K562 treated with DMSO at 1 percent for 48 hours (cell line): ENCODE data around the gene OR6B2. TPM values are rescaled to one million over a fixed set of nuclear protein-coding genes. Genes with fewer than 3 reads are reported as not detected.

Experiments
- total RNA-seq: library from RNA; unstranded; fragments of 300-600 nt; gene quantifications from 2 replicates; pipeline ENCODE4 v1.2.3, GENCODE V29; 2022; ENCODE audit warnings: low replicate concordance; ENCODE audit errors: extremely low read depth

The OR6B2 gene
- total RNA-seq: not detected in 2 replicates

DNA sequence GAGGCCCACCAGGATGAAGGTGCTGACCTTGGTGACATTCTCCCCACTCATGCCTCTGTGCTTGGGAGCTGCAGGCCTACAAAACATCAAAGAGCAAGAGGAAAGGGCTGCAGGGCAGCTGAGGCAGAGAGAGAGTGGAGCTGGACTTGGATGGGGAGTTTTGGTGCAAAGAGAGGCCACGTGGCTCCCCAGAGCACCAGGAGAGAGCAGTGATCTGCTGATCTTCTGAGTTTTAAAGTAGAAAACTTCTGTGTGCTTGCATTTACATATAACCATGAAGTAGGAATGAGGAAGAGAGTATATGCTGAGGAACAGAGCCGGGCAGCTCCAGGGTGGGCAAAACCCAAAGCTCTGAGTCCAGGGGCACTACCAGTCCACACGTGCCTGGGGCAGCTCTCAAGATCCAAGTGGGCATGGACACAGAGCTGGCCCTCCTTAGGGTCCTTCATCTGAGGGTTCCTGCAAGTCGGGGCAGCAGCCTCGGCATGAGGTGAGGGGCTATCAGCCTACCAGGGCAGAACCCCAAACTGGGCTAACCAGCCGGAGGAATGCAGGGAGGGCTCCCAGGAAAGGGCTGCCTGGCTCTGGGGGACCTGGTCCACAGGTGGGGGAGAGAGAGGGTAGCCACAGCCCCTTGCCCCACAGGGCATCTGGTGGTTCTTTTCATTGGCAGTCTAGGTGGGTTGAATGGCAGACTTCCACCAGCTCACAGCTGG is at the start of gene OR6B2:
OR6B2 (minus strand) TSS at position 51 of the 716 bp plus-strand sequence; CDS start at position 51, 0 bp downstream.

DNA sequence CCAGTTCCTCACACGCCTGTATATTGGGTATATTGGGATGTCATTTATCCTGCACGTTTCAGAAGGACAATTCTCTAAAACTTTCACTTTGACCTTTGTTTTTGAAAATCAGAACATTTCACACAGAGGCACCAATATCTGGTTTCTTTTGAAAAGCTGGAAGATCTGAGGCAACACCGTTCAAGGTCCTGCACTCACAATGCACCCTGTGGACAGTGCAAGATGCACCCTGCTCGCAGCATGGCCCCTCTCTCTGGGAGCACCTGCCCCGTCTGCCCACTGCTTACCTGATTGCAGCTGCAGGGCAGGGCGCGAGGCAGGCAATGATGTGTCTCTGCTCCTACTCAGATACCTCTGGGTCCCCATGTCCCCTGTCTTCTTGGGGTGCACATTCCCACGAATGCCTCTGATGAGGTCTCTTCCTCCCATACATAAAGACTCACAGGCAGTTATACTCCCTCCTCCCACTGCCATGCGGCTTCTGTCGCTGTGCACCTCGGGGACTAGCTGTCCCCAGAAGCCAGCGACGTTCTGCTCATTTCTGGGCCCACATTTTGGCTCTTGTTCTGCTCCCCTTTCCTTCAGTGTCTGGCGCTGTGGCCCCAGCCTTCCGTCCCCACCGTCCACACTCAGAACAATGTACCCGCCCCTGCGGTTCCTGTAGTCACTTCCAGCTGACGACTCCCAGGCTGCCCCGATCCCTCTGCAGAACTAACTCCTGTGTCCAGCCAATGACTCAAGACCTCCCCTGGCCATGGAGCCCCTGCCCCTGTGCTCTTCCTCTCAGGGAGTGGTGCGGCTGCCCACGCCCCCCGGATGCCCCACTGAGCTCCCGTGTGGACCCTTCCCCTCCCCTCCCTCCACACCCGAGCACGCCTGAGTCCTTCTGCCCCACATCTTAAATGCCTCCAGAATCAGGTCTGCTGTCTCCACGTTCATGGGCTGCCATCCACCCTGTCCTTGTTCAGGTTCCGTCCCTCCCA is 23.2 kb upstream of the OR6B2 start, which contains the start of gene OR6B3:
OR6B3 (minus strand) TSS at position 349 of the 983 bp plus-strand sequence.

Other genes starting within 250 kb of the OR6B2 start
- not detected in 2 replicates for gene NDUFA10, start 5.1 kb downstream of the OR6B2 start, total RNA-seq
- not detected in 2 replicates for gene OR6B3, start 23.1 kb upstream of the OR6B2 start, total RNA-seq
- gene COPS9, start 105.9 kb upstream of the OR6B2 start, total RNA-seq: not detected in 2 replicates
- not detected in 2 replicates for gene OTOS, start 110.2 kb upstream of the OR6B2 start, total RNA-seq